Activated CD4-positive, alpha-beta T cell treated with anti-CD3 and anti-CD28 coated beads for 4 hours (primary cell): Measurements from ENCODE around the gene NES.

Source experiments
- DNase-seq, 2 donors: peaks; one replicate each; pipeline ENCODE4 v3.0.0-alpha.2; 2020

The NES gene

DNA sequence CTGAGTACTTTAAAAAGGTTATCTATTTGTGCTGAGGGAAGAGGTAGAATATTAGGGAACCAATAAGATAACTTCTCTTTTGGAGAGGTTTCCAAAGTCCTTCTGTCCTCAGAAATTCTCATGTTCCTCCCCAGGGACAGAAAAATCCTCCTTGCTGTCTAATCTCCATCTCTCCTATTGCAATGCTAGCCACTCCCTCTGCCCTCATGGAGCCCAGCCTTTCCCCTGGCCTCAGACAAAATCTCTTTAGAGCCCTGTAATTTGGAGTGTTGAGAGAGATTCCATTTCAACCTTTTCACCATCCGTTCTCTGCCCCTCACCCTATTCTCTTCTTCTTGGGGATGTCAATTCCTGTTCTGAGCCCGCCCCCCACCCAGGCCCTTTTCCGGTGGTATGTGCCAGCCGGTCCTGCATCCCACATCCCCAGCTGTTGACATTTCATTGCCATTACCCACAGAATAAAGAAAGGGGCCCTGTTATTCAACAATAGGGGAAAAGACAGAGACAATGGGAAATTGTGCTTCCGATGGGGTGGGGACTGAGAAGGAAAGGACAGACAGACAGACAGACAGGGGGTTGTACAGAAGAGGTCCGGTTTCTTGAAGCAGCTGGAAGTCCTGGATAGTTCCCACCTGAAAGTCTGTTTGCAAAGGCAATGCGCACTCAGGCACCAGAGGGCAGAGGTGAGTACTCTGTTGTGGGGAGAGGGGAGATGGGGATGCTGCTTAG lies 58.2 kb downstream of the NES start, which contains the start of gene HAPLN2:
HAPLN2 (plus strand) TSS at position 563 of the 729 bp plus-strand sequence. CDS start 4,076 bp downstream, outside the sequence.
- DNase-seq: peak in 1 of 2 donors; percentile 37
